ENCODE data around the gene CNKSR3.

The CNKSR3 gene

DNA sequence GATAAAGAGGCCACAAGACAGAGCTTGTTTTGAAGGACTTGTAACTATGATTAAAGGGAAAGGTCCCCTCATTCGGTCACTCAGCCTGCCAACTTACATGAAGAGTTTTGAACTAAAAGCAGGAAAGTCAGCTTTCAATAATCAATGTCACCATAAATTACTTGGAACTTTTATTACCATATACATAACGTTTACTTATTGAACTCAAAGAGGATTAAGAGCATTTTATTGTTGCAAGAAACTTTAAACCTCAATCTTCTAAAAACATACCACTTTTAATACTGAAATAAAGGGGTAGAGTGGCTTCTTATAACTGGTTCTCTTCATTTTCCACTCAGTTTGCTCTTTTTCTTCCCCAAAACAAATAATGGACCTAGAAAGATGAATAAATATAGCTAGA is 65.1 kb downstream of the CNKSR3 start:
- in situ Hi-C loops (cut with HindIII; ENCODE audit: low sequenced_read_pairs), result no loop called here
- TF ChIP-seq, protein P1, sequence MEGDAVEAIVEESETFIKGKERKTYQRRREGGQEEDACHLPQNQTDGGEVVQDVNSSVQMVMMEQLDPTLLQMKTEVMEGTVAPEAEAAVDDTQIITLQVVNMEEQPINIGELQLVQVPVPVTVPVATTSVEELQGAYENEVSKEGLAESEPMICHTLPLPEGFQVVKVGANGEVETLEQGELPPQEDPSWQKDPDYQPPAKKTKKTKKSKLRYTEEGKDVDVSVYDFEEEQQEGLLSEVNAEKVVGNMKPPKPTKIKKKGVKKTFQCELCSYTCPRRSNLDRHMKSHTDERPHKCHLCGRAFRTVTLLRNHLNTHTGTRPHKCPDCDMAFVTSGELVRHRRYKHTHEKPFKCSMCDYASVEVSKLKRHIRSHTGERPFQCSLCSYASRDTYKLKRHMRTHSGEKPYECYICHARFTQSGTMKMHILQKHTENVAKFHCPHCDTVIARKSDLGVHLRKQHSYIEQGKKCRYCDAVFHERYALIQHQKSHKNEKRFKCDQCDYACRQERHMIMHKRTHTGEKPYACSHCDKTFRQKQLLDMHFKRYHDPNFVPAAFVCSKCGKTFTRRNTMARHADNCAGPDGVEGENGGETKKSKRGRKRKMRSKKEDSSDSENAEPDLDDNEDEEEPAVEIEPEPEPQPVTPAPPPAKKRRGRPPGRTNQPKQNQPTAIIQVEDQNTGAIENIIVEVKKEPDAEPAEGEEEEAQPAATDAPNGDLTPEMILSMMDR (IDR thresholded peaks at IDR 0.05; ENCODE audit: low read depth, low read length, missing control alignments), result no peak
- no peak for DNase-seq (ENCODE audit: low read depth)
- H3K4me3 ChIP-seq (ENCODE audit: low read depth, low read length), result no peak overlapping the region

DNA sequence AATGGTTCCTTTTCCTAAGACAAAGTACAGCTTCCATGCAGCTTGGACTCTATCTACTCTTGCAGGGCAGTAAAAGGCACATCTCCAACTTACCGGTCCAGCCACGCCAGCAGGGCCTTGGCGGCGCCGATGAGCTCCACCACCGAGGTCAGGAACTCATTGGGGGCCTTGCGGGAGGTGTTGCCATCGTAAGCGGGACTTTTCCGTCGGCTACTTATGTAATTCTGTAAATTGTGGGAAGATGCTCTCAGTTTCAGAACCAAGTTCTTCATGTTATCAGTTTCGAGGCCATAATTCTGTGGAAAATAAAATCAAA is 68.5 kb downstream of the CNKSR3 start:
- TF ChIP-seq, protein P1 (IDR thresholded peaks at IDR 0.05; ENCODE audit: low read depth, low read length, missing control alignments), result no peak
- H3K4me3 ChIP-seq (ENCODE audit: low read depth, low read length), result no peak overlapping the region
- in situ Hi-C loops (cut with HindIII; ENCODE audit: low sequenced_read_pairs), result no loop called here
- DNase-seq (ENCODE audit: low read depth), result no peak

DNA sequence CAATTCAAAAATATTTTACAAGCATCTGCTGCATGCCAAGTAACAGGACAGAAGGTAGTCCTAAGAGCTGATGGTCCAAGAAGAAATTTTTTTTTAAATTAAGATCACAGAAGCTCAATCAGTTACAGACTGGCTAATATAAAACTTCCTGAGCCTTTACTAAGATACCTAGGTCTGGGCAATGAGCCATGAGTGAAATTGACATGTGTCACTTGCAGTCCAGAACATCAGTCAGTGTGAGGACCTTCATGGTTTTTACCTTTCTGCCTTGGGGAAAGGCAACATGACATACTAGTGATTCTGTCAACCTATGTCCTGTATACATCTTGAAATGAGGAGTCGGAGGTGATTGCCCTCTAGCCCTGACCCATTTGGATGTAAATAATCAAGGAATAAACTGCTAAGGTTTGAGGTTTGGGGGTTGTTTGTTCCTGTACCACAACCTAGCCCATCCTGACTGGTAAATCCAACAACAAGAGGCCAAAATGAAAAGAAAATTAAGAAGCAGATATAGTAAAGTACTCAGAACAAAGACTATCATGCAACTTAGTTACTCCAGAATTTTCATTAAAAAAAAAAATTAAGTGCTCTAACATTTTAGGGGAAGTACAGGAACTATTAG is 70.0 kb downstream of the CNKSR3 start:
- no peak for DNase-seq (ENCODE audit: low read depth)
- H3K4me3 ChIP-seq (ENCODE audit: low read depth, low read length), result no peak overlapping the region
- in situ Hi-C loops (cut with HindIII; ENCODE audit: low sequenced_read_pairs), result no loop called here
- TF ChIP-seq, protein P1 (IDR thresholded peaks at IDR 0.05; ENCODE audit: low read depth, low read length, missing control alignments), result no peak

DNA sequence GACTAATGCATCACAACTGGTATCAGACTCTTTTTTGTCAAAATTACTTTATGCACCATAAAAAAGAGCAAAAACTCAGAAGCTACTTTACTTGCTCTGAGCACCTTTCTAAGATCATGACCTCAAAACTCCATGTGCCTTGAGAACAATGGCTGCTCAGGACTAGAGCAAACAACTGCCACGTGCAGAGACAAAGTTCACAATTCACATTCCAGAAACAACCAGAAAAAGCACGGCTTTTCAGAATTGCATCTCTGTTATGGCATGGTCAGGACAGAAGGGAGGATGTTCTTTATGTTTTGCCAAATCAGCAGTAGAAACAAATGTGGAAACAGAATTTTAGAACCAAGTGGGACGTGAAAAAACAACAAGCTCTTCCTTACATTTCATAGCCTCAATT is 70.5 kb downstream of the CNKSR3 start:
- no peak for DNase-seq (ENCODE audit: low read depth)
- in situ Hi-C loops (cut with HindIII; ENCODE audit: low sequenced_read_pairs), result no loop called here
- TF ChIP-seq, protein P1 (IDR thresholded peaks at IDR 0.05; ENCODE audit: low read depth, low read length, missing control alignments), result no peak
- H3K4me3 ChIP-seq (ENCODE audit: low read depth, low read length), result no peak overlapping the region

DNA sequence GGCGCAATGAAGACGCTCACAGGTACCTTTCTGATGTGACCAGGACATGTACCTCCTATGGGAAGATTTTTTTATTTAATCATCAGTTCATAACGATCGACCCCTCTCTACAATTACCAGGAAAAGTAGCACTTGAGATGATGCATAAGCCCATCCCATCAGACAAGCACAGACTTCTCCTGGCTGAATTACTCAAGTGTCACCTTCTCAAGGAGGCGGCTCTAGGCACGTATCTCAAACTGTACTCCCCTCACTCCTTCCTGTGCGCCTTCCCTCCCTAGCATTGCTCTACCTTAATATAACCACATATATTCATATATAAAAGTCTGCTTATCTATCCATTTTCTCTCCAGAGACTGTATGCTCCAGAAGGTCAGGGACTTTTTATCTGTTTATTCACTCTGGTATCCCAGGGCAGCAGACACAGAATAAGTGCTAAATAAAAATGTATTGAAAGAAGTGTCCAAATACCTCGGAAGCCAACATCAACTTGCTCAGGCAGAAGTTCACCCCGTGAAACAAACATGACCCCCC is 71.5 kb downstream of the CNKSR3 start:
- in situ Hi-C loops (cut with HindIII; ENCODE audit: low sequenced_read_pairs), result no loop called here
- DNase-seq (ENCODE audit: low read depth), result no peak
- no peak overlapping the region for H3K4me3 ChIP-seq (ENCODE audit: low read depth, low read length)
- TF ChIP-seq, protein P1 (IDR thresholded peaks at IDR 0.05; ENCODE audit: low read depth, low read length, missing control alignments), result no peak

DNA sequence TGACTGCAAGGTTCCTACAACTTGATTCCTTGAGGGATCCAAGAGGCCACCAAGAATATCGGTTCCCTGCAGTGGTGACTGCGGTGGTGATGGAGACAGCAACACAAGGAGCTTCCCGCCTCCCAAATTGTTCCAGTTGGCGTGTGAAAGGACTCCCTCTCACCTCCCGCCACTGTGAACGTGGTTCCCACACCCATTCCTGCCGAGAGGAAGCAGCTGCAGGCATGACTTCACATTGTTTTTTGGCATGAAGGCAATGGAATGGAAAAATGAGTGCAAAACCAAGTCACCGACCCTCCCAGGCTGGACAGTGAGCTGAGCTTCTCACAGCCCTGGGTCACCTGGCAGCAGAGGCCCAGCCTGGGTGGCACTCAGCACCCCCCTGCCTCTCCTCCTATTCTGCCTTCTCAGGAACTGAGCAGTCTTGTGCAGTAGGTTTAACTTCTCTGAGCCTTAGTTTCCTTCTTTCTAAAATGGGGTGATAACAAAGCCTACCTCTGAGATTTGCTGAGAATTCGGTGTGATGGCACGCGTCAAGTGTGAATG is 75.0 kb downstream of the CNKSR3 start:
- DNase-seq (ENCODE audit: low read depth), result no peak
- TF ChIP-seq, protein P1 (IDR thresholded peaks at IDR 0.05; ENCODE audit: low read depth, low read length, missing control alignments), result no peak
- H3K4me3 ChIP-seq (ENCODE audit: low read depth, low read length), result no peak overlapping the region
- in situ Hi-C loops (cut with HindIII; ENCODE audit: low sequenced_read_pairs), result no loop called here
